ENCODE results near the gene ALG3.

ALG3 gene

GRCh38 chr3:184248454-184249411 lies at the start of gene ALG3:
TSS of gene ALG3 (minus strand) at chr3:184248962. CDS start at chr3:184248940, 22 bp downstream.
- DNase-seq = peak; percentile 94 to 96
- TF ChIP-seq GATA1 (IDR thresholded peaks at IDR 0.05; ENCODE audit: low read depth, low read length) (no peak), POLR2A (IDR thresholded peaks at IDR 0.05; ENCODE audit: low read length) (peak; percentile 79)

- no peak for DNase-seq
- no peak for TF ChIP-seq GATA1 (IDR thresholded peaks at IDR 0.05; ENCODE audit: low read depth, low read length)
- TF ChIP-seq POLR2A (IDR thresholded peaks at IDR 0.05; ENCODE audit: low read length) = no peak
These were observed 47.9 kb upstream of the ALG3 start for GRCh38 chr3:184296616-184297015.

- DNase-seq = no peak
- TF ChIP-seq POLR2A (IDR thresholded peaks at IDR 0.05; ENCODE audit: low read length) (no peak), GATA1 (IDR thresholded peaks at IDR 0.05; ENCODE audit: low read depth, low read length) (no peak)
These were observed 47.0 kb upstream of the ALG3 start for GRCh38 chr3:184295771-184296170.

GRCh38 chr3:184291738-184292445 lies 43.1 kb upstream of the ALG3 start:
- DNase-seq = no peak
- TF ChIP-seq GATA1 (IDR thresholded peaks at IDR 0.05; ENCODE audit: low read depth, low read length) = no peak
- TF ChIP-seq POLR2A (IDR thresholded peaks at IDR 0.05; ENCODE audit: low read length) = no peak

GRCh38 chr3:184291044-184291737 lies 42.4 kb upstream of the ALG3 start:
- DNase-seq = no peak
- TF ChIP-seq GATA1 (IDR thresholded peaks at IDR 0.05; ENCODE audit: low read depth, low read length) (no peak), POLR2A (IDR thresholded peaks at IDR 0.05; ENCODE audit: low read length) (no peak)

GRCh38 chr3:184290331-184290730 lies 41.6 kb upstream of the ALG3 start:
- TF ChIP-seq POLR2A (IDR thresholded peaks at IDR 0.05; ENCODE audit: low read length) (no peak), GATA1 (IDR thresholded peaks at IDR 0.05; ENCODE audit: low read depth, low read length) (no peak)

GRCh38 chr3:184289426-184289938 lies 40.7 kb upstream of the ALG3 start:
- no peak for TF ChIP-seq POLR2A (IDR thresholded peaks at IDR 0.05; ENCODE audit: low read length)
- no peak for TF ChIP-seq GATA1 (IDR thresholded peaks at IDR 0.05; ENCODE audit: low read depth, low read length)
- peak; percentile 58 to 79 for DNase-seq

More at GRCh38 chr3:184290331-184290730, 41.6 kb upstream of the ALG3 start:
- DNase-seq = no peak

- DNase-seq = peak; percentile 30 to 38
- TF ChIP-seq GATA1 (IDR thresholded peaks at IDR 0.05; ENCODE audit: low read depth, low read length) = no peak
- TF ChIP-seq POLR2A (IDR thresholded peaks at IDR 0.05; ENCODE audit: low read length) = no peak
These were observed 35.9 kb upstream of the ALG3 start for GRCh38 chr3:184284696-184285095.

- no peak for TF ChIP-seq GATA1 (IDR thresholded peaks at IDR 0.05; ENCODE audit: low read depth, low read length)
- TF ChIP-seq POLR2A (IDR thresholded peaks at IDR 0.05; ENCODE audit: low read length) = no peak
- no peak for DNase-seq
These were observed 34.9 kb upstream of the ALG3 start for GRCh38 chr3:184283681-184284080.

- DNase-seq = no peak
- no peak for TF ChIP-seq POLR2A (IDR thresholded peaks at IDR 0.05; ENCODE audit: low read length)
- no peak for TF ChIP-seq GATA1 (IDR thresholded peaks at IDR 0.05; ENCODE audit: low read depth, low read length)
These were observed 34.2 kb upstream of the ALG3 start for GRCh38 chr3:184282941-184283340.

- DNase-seq = no peak
- no peak for TF ChIP-seq POLR2A (IDR thresholded peaks at IDR 0.05; ENCODE audit: low read length)
- TF ChIP-seq GATA1 (IDR thresholded peaks at IDR 0.05; ENCODE audit: low read depth, low read length) = no peak
These were observed 28.6 kb upstream of the ALG3 start for GRCh38 chr3:184277366-184277765.

GRCh38 chr3:184275961-184276910 lies 27.5 kb upstream of the ALG3 start, which contains the start of gene ECE2:
TSS of gene ECE2 (plus strand) at chr3:184276022. CDS start at chr3:184276154, 132 bp downstream.
- DNase-seq = no peak

More at GRCh38 chr3:184275961-184276910, 27.5 kb upstream of the ALG3 start, which contains the start of gene ECE2:
- TF ChIP-seq GATA1 (IDR thresholded peaks at IDR 0.05; ENCODE audit: low read depth, low read length) (no peak), POLR2A (IDR thresholded peaks at IDR 0.05; ENCODE audit: low read length) (no peak)
